Stimulated activated naive CD8-positive, alpha-beta T cell treated with anti-CD3 and anti-CD28 coated beads, Interleukin-15, Interleukin-2, amounts not matched to agents 100 ng/mL and 50 ng/mL, for 24 hours (primary cell): ENCODE data around the gene KRTAP5-2.
"Not testable (repeated sequence)": the region's sequence is repeated elsewhere in the genome, so short reads cannot be mapped to it uniquely, and the experiment has no call there.

Experiments
- H3K27ac Mint-ChIP-seq: one replicate; pipeline ENCODE4 v1.8.0; 2021; ENCODE audit warnings: mild to moderate bottlenecking, mixed read lengths
- H3K27me3 Mint-ChIP-seq: one replicate; pipeline ENCODE4 v1.8.0; 2021; ENCODE audit warnings: mixed read lengths
- H3K36me3 Mint-ChIP-seq: one replicate; pipeline ENCODE4 v1.8.0; 2021; ENCODE audit warnings: low read depth, mixed read lengths
- H3K4me1 Mint-ChIP-seq: one replicate; pipeline ENCODE4 v1.8.0; 2021; ENCODE audit warnings: low read depth, mixed read lengths
- H3K4me3 Mint-ChIP-seq: one replicate; pipeline ENCODE4 v1.8.0; 2021; ENCODE audit warnings: mild to moderate bottlenecking, mixed read lengths
- H3K9me3 Mint-ChIP-seq: one replicate; pipeline ENCODE4 v1.8.0; 2021; ENCODE audit warnings: mixed read lengths

KRTAP5-2 gene, protein sequence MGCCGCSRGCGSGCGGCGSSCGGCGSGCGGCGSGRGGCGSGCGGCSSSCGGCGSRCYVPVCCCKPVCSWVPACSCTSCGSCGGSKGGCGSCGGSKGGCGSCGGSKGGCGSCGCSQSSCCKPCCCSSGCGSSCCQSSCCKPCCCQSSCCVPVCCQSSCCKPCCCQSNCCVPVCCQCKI

DNA sequence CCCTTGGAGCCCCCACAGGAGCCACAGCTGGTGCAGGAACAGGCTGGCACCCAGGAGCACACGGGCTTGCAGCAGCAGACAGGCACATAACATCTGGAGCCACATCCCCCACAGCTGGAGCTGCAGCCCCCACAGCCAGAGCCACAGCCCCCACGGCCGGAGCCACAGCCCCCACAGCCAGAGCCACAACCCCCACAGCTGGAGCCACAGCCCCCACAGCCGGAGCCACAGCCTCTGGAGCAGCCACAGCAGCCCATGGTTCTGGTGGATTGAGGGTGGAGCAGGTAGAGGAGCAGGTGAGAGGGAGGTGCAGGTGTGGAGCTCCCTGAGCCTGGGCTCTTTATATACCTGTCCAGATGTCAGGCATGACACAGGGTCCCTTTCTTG, at the start of gene KRTAP5-2:
Gene KRTAP5-2 (minus strand): TSS at position 301 of the 387 bp plus-strand sequence. CDS start 44 bp downstream, at position 257.
- H3K4me3 Mint-ChIP-seq = no peak within 1 kb of the TSS
- no peak within 1 kb of the TSS for H3K27ac Mint-ChIP-seq
- no peaks in the 10 kb centered on the region for H3K9me3 Mint-ChIP-seq
- peaks cover 57% of the 10 kb centered on the region for H3K27me3 Mint-ChIP-seq
- no peaks in the 10 kb centered on the region for H3K4me1 Mint-ChIP-seq
- H3K36me3 Mint-ChIP-seq = no peaks in the 10 kb centered on the region

GRCh38 chr11:1646540-1646939, 48.4 kb upstream of the KRTAP5-2 start:
- H3K9me3 Mint-ChIP-seq, H3K4me3 Mint-ChIP-seq, H3K27me3 Mint-ChIP-seq, H3K4me1 Mint-ChIP-seq, H3K36me3 Mint-ChIP-seq, H3K27ac Mint-ChIP-seq: not testable (repeated sequence)

GRCh38 chr11:1645357-1645821, 47.3 kb upstream of the KRTAP5-2 start:
- Mint-ChIP-seq H3K4me3 (no peak overlapping the region), H3K27me3 (peaks cover 7% of the 10 kb centered on the region), H3K4me1 (no peaks in the 10 kb centered on the region), H3K9me3 (no peaks in the 10 kb centered on the region), H3K27ac (no peak overlapping the region), H3K36me3 (no peaks in the 10 kb centered on the region)

GRCh38 chr11:1644601-1645356, 46.7 kb upstream of the KRTAP5-2 start:
- no peak overlapping the region for H3K4me3 Mint-ChIP-seq
- H3K4me1 Mint-ChIP-seq = no peaks in the 10 kb centered on the region
- H3K9me3 Mint-ChIP-seq = no peaks in the 10 kb centered on the region
- peaks cover 13% of the 10 kb centered on the region for H3K27me3 Mint-ChIP-seq
- no peak overlapping the region for H3K27ac Mint-ChIP-seq
- H3K36me3 Mint-ChIP-seq = no peaks in the 10 kb centered on the region

- Mint-ChIP-seq H3K9me3 (no peaks in the 10 kb centered on the region), H3K36me3 (no peaks in the 10 kb centered on the region), H3K27ac (no peak overlapping the region), H3K27me3 (peaks cover 21% of the 10 kb centered on the region), H3K4me3 (no peak overlapping the region), H3K4me1 (no peaks in the 10 kb centered on the region)
Observed at GRCh38 chr11:1643146-1643690, 45.1 kb upstream of the KRTAP5-2 start.

GRCh38 chr11:1642288-1643145, 44.4 kb upstream of the KRTAP5-2 start:
- Mint-ChIP-seq H3K27me3 (peaks cover 21% of the 10 kb centered on the region), H3K9me3 (no peaks in the 10 kb centered on the region), H3K4me3 (no peak overlapping the region)

DNA sequence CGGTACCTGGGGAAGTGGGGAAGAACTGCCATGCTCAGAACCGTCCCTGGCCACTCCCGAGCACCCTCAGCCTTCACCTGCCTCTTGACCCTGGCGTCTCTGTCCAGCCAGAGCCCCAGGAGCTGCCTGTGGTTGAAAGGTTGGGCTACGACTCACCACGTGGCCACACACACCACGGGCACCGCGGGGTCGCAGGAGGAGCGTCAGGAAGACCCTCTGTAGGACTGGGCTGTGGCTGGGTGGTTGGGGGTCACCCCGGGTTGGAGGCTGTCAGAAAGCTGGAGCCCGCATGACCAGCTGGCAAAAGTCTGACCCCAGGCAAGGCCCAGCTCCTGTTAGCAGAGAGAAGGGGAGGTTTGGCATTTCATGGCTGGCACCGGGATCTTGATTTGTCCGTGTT, 43.0 kb upstream of the KRTAP5-2 start:
- Mint-ChIP-seq H3K4me3 (no peak overlapping the region), H3K9me3 (no peaks in the 10 kb centered on the region), H3K36me3 (no peaks in the 10 kb centered on the region), H3K27me3 (peaks cover 17% of the 10 kb centered on the region), H3K27ac (no peak overlapping the region), H3K4me1 (no peaks in the 10 kb centered on the region)

More at GRCh38 chr11:1642288-1643145, 44.4 kb upstream of the KRTAP5-2 start:
- Mint-ChIP-seq H3K36me3 (no peaks in the 10 kb centered on the region), H3K4me1 (no peaks in the 10 kb centered on the region), H3K27ac (no peak overlapping the region)

- Mint-ChIP-seq H3K27me3 (peaks cover 24% of the 10 kb centered on the region), H3K4me1 (no peaks in the 10 kb centered on the region), H3K9me3 (no peaks in the 10 kb centered on the region), H3K27ac (no peak overlapping the region), H3K36me3 (no peaks in the 10 kb centered on the region), H3K4me3 (no peak overlapping the region)
Observed at GRCh38 chr11:1640076-1640946, 42.2 kb upstream of the KRTAP5-2 start.

DNA sequence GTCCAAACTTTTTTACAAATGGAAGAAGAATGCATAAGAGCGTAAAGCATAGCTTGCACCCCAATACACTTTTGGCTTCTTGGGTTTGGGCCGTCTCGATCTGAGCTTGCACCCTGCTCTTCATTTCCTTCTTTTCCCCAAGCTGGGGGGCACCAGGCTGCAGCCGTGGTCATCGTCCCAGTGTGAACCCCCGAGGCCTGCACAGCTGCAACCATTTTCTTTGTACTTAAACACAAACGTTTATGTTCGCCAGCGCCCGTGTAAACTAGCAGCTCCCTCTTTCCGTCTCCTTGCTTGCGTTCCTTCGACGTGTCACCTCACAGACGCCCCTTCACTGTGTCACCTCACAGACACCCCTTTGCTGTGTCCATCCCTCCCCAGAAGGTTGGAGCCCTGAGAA, 41.6 kb upstream of the KRTAP5-2 start:
- Mint-ChIP-seq H3K27me3 (peaks cover 28% of the 10 kb centered on the region), H3K4me3 (no peak overlapping the region), H3K9me3 (no peaks in the 10 kb centered on the region), H3K36me3 (no peaks in the 10 kb centered on the region), H3K4me1 (no peaks in the 10 kb centered on the region), H3K27ac (no peak overlapping the region)

GRCh38 chr11:1639102-1639620, 41.1 kb upstream of the KRTAP5-2 start:
- Mint-ChIP-seq H3K4me3 (no peak overlapping the region), H3K36me3 (no peaks in the 10 kb centered on the region), H3K27ac (no peak overlapping the region), H3K27me3 (peaks cover 24% of the 10 kb centered on the region), H3K9me3 (no peaks in the 10 kb centered on the region), H3K4me1 (no peaks in the 10 kb centered on the region)

DNA sequence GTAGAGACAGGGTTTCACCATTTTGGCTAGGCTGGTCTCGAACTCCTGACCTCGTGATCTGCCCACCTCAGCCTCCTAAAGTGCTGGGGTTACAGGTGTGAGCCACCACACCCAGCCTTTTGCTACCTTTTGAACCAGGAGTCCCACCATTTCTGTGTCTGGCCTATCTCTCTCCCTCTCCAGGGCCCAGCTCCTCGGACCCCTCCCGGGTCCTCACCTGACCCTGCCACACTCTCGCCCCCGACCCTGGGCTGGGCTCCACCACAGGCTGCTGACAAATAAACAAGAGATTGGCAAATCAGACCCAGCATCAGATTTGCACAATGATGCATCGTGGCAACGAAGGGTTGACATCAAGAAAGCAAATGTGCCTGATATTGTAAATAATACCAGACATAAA, 40.2 kb upstream of the KRTAP5-2 start:
- Mint-ChIP-seq H3K27ac (no peak overlapping the region), H3K27me3 (peaks cover 24% of the 10 kb centered on the region), H3K4me3 (no peak overlapping the region), H3K4me1 (no peaks in the 10 kb centered on the region), H3K36me3 (no peaks in the 10 kb centered on the region), H3K9me3 (no peaks in the 10 kb centered on the region)

GRCh38 chr11:1637628-1638027, 39.5 kb upstream of the KRTAP5-2 start:
- Mint-ChIP-seq H3K27ac (no peak overlapping the region), H3K9me3 (no peaks in the 10 kb centered on the region), H3K4me1 (no peaks in the 10 kb centered on the region), H3K27me3 (peaks cover 27% of the 10 kb centered on the region), H3K36me3 (no peaks in the 10 kb centered on the region), H3K4me3 (no peak overlapping the region)

GRCh38 chr11:1636291-1636950, 38.3 kb upstream of the KRTAP5-2 start:
- Mint-ChIP-seq H3K36me3 (no peaks in the 10 kb centered on the region), H3K9me3 (no peaks in the 10 kb centered on the region), H3K27ac (no peak overlapping the region), H3K4me1 (no peaks in the 10 kb centered on the region), H3K27me3 (peaks cover 34% of the 10 kb centered on the region), H3K4me3 (no peak overlapping the region)
